GM12801 (cell line): ENCODE results near the gene GNAT1.

Experiments
- CTCF ChIP-seq: IDR thresholded peaks from one replicate; pipeline ENCODE4 v1.5.1; 2011; ENCODE audit warnings: control low read depth; ENCODE audit not compliant: insufficient read length; ENCODE audit errors: extremely low read depth

GNAT1 gene

GRCh38 chr3:50213373-50213772, 22.0 kb downstream of the GNAT1 start:
- TF ChIP-seq CTCF, result no peak

- no peak for TF ChIP-seq CTCF
Observed at GRCh38 chr3:50214824-50215223, 23.4 kb downstream of the GNAT1 start.

- TF ChIP-seq CTCF, result no peak
Observed at GRCh38 chr3:50215529-50215928, 24.1 kb downstream of the GNAT1 start.

- no peak for TF ChIP-seq CTCF
Observed at GRCh38 chr3:50217681-50218080, 26.3 kb downstream of the GNAT1 start.

GRCh38 chr3:50218448-50218847, 27.0 kb downstream of the GNAT1 start:
- TF ChIP-seq CTCF, result no peak

- TF ChIP-seq CTCF, result no peak
Observed at GRCh38 chr3:50219285-50219684, 27.9 kb downstream of the GNAT1 start.

GRCh38 chr3:50220109-50220508, 28.7 kb downstream of the GNAT1 start:
- no peak for TF ChIP-seq CTCF

GRCh38 chr3:50221051-50221410, 29.6 kb downstream of the GNAT1 start:
- TF ChIP-seq CTCF, result no peak
